ENCODE measurements around the gene ZC3H7B. TPM values are rescaled to one million over a fixed set of nuclear protein-coding genes. Genes with fewer than 3 reads are reported as not detected.

The ZC3H7B gene
- polyA plus RNA-seq, 4 donors = 14.6 to 53.5 (median 33.4) TPM

- Histone ChIP-seq H3K36me3 (ENCODE audit: control insufficient read depth in 3 of 3, insufficient read depth in 2 of 3, low read depth in 1 of 3, low read length in 3 of 3) (peaks cover 0 to 3% (median 0%) of the 10 kb centered on the region in 3 donors), H3K9me3 (ENCODE audit: control insufficient read depth in 2 of 2, insufficient read depth in 1 of 2, low read depth in 1 of 2, low read length in 1 of 2) (no peaks in the 10 kb centered on the region), H3K27ac (ENCODE audit: low read depth in 1 of 3, low read length in 2 of 3) (peak overlapping the region; percentile 96 to 100 (median 97)), H3K4me3 (ENCODE audit: low read depth in 1 of 3, low read length in 3 of 3) (peak overlapping the region in 2 of 3 donors; percentile 42 to 50), H3K4me1 (ENCODE audit: control insufficient read depth in 3 of 3, insufficient read depth in 2 of 3, low read depth in 1 of 3, low read length in 2 of 3) (peaks cover 0 to 28% (median 0%) of the 10 kb centered on the region in 3 donors), H3K27me3 (ENCODE audit: control insufficient read depth in 3 of 3, insufficient read depth in 3 of 3, low read length in 3 of 3) (no peaks in the 10 kb centered on the region)
- FAIRE-seq (no peak), DNase-seq (peak; percentile 82 to 89)
- WGBS, 3 donors = 1 to 6% (median 2%) methylated on average over 15 to 22 of the region's 22 CpGs
Measured at GRCh38 chr22:41380993-41381328, 79.6 kb downstream of the ZC3H7B start.

GRCh38 chr22:41381329-41382097 lies 80.2 kb downstream of the ZC3H7B start, which contains the start of gene TEF:
TSS of gene TEF (plus strand) at chr22:41381942. CDS start at chr22:41382045, 103 bp downstream.
- no peak for FAIRE-seq

GRCh38 chr22:41382098-41382578 lies 80.8 kb downstream of the ZC3H7B start:
- Histone ChIP-seq H3K4me3 (ENCODE audit: low read depth in 1 of 3, low read length in 3 of 3) (peak overlapping the region; percentile 50 to 92 (median 64)), H3K36me3 (ENCODE audit: control insufficient read depth in 3 of 3, insufficient read depth in 2 of 3, low read depth in 1 of 3, low read length in 3 of 3) (peaks cover 0 to 5% (median 0%) of the 10 kb centered on the region in 3 donors), H3K4me1 (ENCODE audit: control insufficient read depth in 3 of 3, insufficient read depth in 2 of 3, low read depth in 1 of 3, low read length in 2 of 3) (peaks cover 0 to 28% (median 0%) of the 10 kb centered on the region in 3 donors), H3K27ac (ENCODE audit: low read depth in 1 of 3, low read length in 2 of 3) (peak overlapping the region; percentile 84 to 96 (median 91)), H3K27me3 (ENCODE audit: control insufficient read depth in 3 of 3, insufficient read depth in 3 of 3, low read length in 3 of 3) (no peaks in the 10 kb centered on the region), H3K9me3 (ENCODE audit: control insufficient read depth in 2 of 2, insufficient read depth in 1 of 2, low read depth in 1 of 2, low read length in 1 of 2) (no peaks in the 10 kb centered on the region)
- no peak for FAIRE-seq
- 0 to 2% (median 1%) methylated on average over 21 to 35 of the region's 35 CpGs for WGBS, 3 donors
- DNase-seq = peak; percentile 48 to 66

More at GRCh38 chr22:41381329-41382097, 80.2 kb downstream of the ZC3H7B start, which contains the start of gene TEF:
- peaks cover 0 to 28% (median 0%) of the 10 kb centered on the region in 3 donors for H3K4me1 ChIP-seq (ENCODE audit: control insufficient read depth in 3 of 3, insufficient read depth in 2 of 3, low read depth in 1 of 3, low read length in 2 of 3)
- H3K36me3 ChIP-seq (ENCODE audit: control insufficient read depth in 3 of 3, insufficient read depth in 2 of 3, low read depth in 1 of 3, low read length in 3 of 3) = peaks cover 0 to 3% (median 0%) of the 10 kb centered on the region in 3 donors
- no peaks in the 10 kb centered on the region for H3K9me3 ChIP-seq (ENCODE audit: control insufficient read depth in 2 of 2, insufficient read depth in 1 of 2, low read depth in 1 of 2, low read length in 1 of 2)
- H3K27me3 ChIP-seq (ENCODE audit: control insufficient read depth in 3 of 3, insufficient read depth in 3 of 3, low read length in 3 of 3) = no peaks in the 10 kb centered on the region
- peak within 1 kb of the TSS; percentile 96 to 100 (median 97) for H3K27ac ChIP-seq (ENCODE audit: low read depth in 1 of 3, low read length in 2 of 3)
- WGBS, 3 donors = 0% methylated on average over 57 to 84 of the region's 84 CpGs
- peak within 1 kb of the TSS; percentile 50 to 92 (median 64) for H3K4me3 ChIP-seq (ENCODE audit: low read depth in 1 of 3, low read length in 3 of 3)
- DNase-seq = peak; percentile 98 to 99

GRCh38 chr22:41382610-41383009 lies 81.3 kb downstream of the ZC3H7B start:
- Histone ChIP-seq H3K36me3 (ENCODE audit: control insufficient read depth in 3 of 3, insufficient read depth in 2 of 3, low read depth in 1 of 3, low read length in 3 of 3) (peaks cover 0 to 10% (median 3%) of the 10 kb centered on the region in 3 donors), H3K27me3 (ENCODE audit: control insufficient read depth in 3 of 3, insufficient read depth in 3 of 3, low read length in 3 of 3) (no peaks in the 10 kb centered on the region), H3K4me3 (ENCODE audit: low read depth in 1 of 3, low read length in 3 of 3) (peak overlapping the region; percentile 50 to 92 (median 64)), H3K9me3 (ENCODE audit: control insufficient read depth in 2 of 2, insufficient read depth in 1 of 2, low read depth in 1 of 2, low read length in 1 of 2) (no peaks in the 10 kb centered on the region), H3K4me1 (ENCODE audit: control insufficient read depth in 3 of 3, insufficient read depth in 2 of 3, low read depth in 1 of 3, low read length in 2 of 3) (peaks cover 0 to 28% (median 0%) of the 10 kb centered on the region in 3 donors), H3K27ac (ENCODE audit: low read depth in 1 of 3, low read length in 2 of 3) (peak overlapping the region; percentile 84 to 96 (median 91))
- no peak for DNase-seq
- 20 to 26% (median 24%) methylated on average over 19 of the region's 19 CpGs for WGBS, 3 donors
- FAIRE-seq = no peak

GRCh38 chr22:41383085-41383484 lies 81.8 kb downstream of the ZC3H7B start:
- 55 to 79% (median 70%) methylated on average over 5 of the region's 5 CpGs for WGBS, 3 donors
- Histone ChIP-seq H3K36me3 (ENCODE audit: control insufficient read depth in 3 of 3, insufficient read depth in 2 of 3, low read depth in 1 of 3, low read length in 3 of 3) (peaks cover 0 to 14% (median 3%) of the 10 kb centered on the region in 3 donors), H3K9me3 (ENCODE audit: control insufficient read depth in 2 of 2, insufficient read depth in 1 of 2, low read depth in 1 of 2, low read length in 1 of 2) (no peaks in the 10 kb centered on the region), H3K4me3 (ENCODE audit: low read depth in 1 of 3, low read length in 3 of 3) (peak overlapping the region in 2 of 3 donors; percentile 50 to 92), H3K27me3 (ENCODE audit: control insufficient read depth in 3 of 3, insufficient read depth in 3 of 3, low read length in 3 of 3) (no peaks in the 10 kb centered on the region), H3K4me1 (ENCODE audit: control insufficient read depth in 3 of 3, insufficient read depth in 2 of 3, low read depth in 1 of 3, low read length in 2 of 3) (peaks cover 0 to 28% (median 0%) of the 10 kb centered on the region in 3 donors), H3K27ac (ENCODE audit: low read depth in 1 of 3, low read length in 2 of 3) (peak overlapping the region in 1 of 3 donors; percentile 91)
- FAIRE-seq (no peak), DNase-seq (no peak)

GRCh38 chr22:41384128-41384527 lies 82.8 kb downstream of the ZC3H7B start:
- H3K27me3 ChIP-seq (ENCODE audit: control insufficient read depth in 3 of 3, insufficient read depth in 3 of 3, low read length in 3 of 3) = no peaks in the 10 kb centered on the region
- FAIRE-seq (no peak), DNase-seq (no peak)
- no peak overlapping the region for H3K27ac ChIP-seq (ENCODE audit: low read depth in 1 of 3, low read length in 2 of 3)
- H3K4me3 ChIP-seq (ENCODE audit: low read depth in 1 of 3, low read length in 3 of 3) = no peak overlapping the region
- H3K36me3 ChIP-seq (ENCODE audit: control insufficient read depth in 3 of 3, insufficient read depth in 2 of 3, low read depth in 1 of 3, low read length in 3 of 3) = peaks cover 0 to 19% (median 3%) of the 10 kb centered on the region in 3 donors
- H3K9me3 ChIP-seq (ENCODE audit: control insufficient read depth in 2 of 2, insufficient read depth in 1 of 2, low read depth in 1 of 2, low read length in 1 of 2) = no peaks in the 10 kb centered on the region
- peaks cover 0 to 28% (median 0%) of the 10 kb centered on the region in 3 donors for H3K4me1 ChIP-seq (ENCODE audit: control insufficient read depth in 3 of 3, insufficient read depth in 2 of 3, low read depth in 1 of 3, low read length in 2 of 3)

GRCh38 chr22:41387341-41387740 lies 86.0 kb downstream of the ZC3H7B start:
- FAIRE-seq (no peak), DNase-seq (no peak)
- Histone ChIP-seq H3K27me3 (ENCODE audit: control insufficient read depth in 3 of 3, insufficient read depth in 3 of 3, low read length in 3 of 3) (no peaks in the 10 kb centered on the region), H3K4me3 (ENCODE audit: low read depth in 1 of 3, low read length in 3 of 3) (no peak overlapping the region), H3K9me3 (ENCODE audit: control insufficient read depth in 2 of 2, insufficient read depth in 1 of 2, low read depth in 1 of 2, low read length in 1 of 2) (no peaks in the 10 kb centered on the region), H3K27ac (ENCODE audit: low read depth in 1 of 3, low read length in 2 of 3) (no peak overlapping the region), H3K4me1 (ENCODE audit: control insufficient read depth in 3 of 3, insufficient read depth in 2 of 3, low read depth in 1 of 3, low read length in 2 of 3) (peaks cover 0 to 13% (median 0%) of the 10 kb centered on the region in 3 donors), H3K36me3 (ENCODE audit: control insufficient read depth in 3 of 3, insufficient read depth in 2 of 3, low read depth in 1 of 3, low read length in 3 of 3) (peaks cover 3 to 31% (median 5%) of the 10 kb centered on the region in 3 donors)
- 89 to 97% (median 94%) methylated on average over 7 of the region's 7 CpGs for WGBS, 3 donors

- Histone ChIP-seq H3K27ac (ENCODE audit: low read depth in 1 of 3, low read length in 2 of 3) (peak overlapping the region in 1 of 3 donors; percentile 1), H3K4me3 (ENCODE audit: low read depth in 1 of 3, low read length in 3 of 3) (no peak overlapping the region), H3K27me3 (ENCODE audit: control insufficient read depth in 3 of 3, insufficient read depth in 3 of 3, low read length in 3 of 3) (no peaks in the 10 kb centered on the region), H3K4me1 (ENCODE audit: control insufficient read depth in 3 of 3, insufficient read depth in 2 of 3, low read depth in 1 of 3, low read length in 2 of 3) (peaks cover 0 to 9% (median 0%) of the 10 kb centered on the region in 3 donors), H3K9me3 (ENCODE audit: control insufficient read depth in 2 of 2, insufficient read depth in 1 of 2, low read depth in 1 of 2, low read length in 1 of 2) (no peaks in the 10 kb centered on the region), H3K36me3 (ENCODE audit: control insufficient read depth in 3 of 3, insufficient read depth in 2 of 3, low read depth in 1 of 3, low read length in 3 of 3) (peaks cover 11 to 60% (median 17%) of the 10 kb centered on the region in 3 donors)
- FAIRE-seq = no peak
- 93 to 96% (median 93%) methylated on average over 11 of the region's 11 CpGs for WGBS, 3 donors
- DNase-seq = no peak
Measured at GRCh38 chr22:41394012-41394356, 92.7 kb downstream of the ZC3H7B start.
